Heart left ventricle (tissue), 16 donors: ENCODE measurements around the gene GGT6. TPM values are rescaled to one million over a fixed set of nuclear protein-coding genes. Genes with fewer than 3 reads are reported as not detected.

ENCODE experiments used
- ATAC-seq, 4 donors: fragments of 200-7000 bp; cut with Tn5 transposase; one replicate each; pipeline ENCODE4 v1.9.1; 2020 to 2022; ENCODE audit warnings: moderate library complexity in 4 of 4, mild to moderate bottlenecking in 3 of 4, moderate number of reproducible peaks in 1 of 4
- DNase-seq, 5 donors: peaks; one replicate each; pipeline ENCODE4 v3.0.0-alpha.2; 2020
- H3K27ac ChIP-seq, 12 donors: fragments of 200-600 bp; sonication (generic) in 4 of 12; one replicate each; pipeline versions ENCODE4 v1.5.0 to v1.8.0; 2016 to 2022; ENCODE audit warnings: mild to moderate bottlenecking in 2 of 12
- H3K27me3 ChIP-seq, 9 donors: fragments of 200-600 bp; sonication (generic) in 2 of 9; one replicate each; pipeline versions ENCODE4 v1.5.1 to v1.8.0; 2016 to 2022; ENCODE audit warnings: mild to moderate bottlenecking in 3 of 9
- H3K36me3 ChIP-seq, 9 donors: fragments of 200-600 bp; sonication (generic) in 2 of 9; one replicate each; pipeline versions ENCODE4 v1.5.0 to v1.8.0; 2018 to 2022; ENCODE audit warnings: mild to moderate bottlenecking in 2 of 9
- H3K4me1 ChIP-seq, 12 donors: fragments of 200-600 bp; sonication (generic) in 4 of 12; one replicate each; pipeline versions ENCODE4 v1.5.0 to v1.8.0; 2016 to 2022; ENCODE audit warnings: mild to moderate bottlenecking in 3 of 12
- H3K4me3 ChIP-seq, 12 donors: fragments of 200-600 bp; sonication (generic) in 4 of 12; one replicate each; pipeline versions ENCODE4 v1.5.0 to v1.8.0; 2017 to 2022; ENCODE audit warnings: mild to moderate bottlenecking in 9 of 12, moderate library complexity in 4 of 12
- H3K9me3 ChIP-seq, 12 donors: fragments of 200-600 bp; sonication (generic) in 4 of 12; one replicate each; pipeline versions ENCODE4 v1.5.0 to v1.8.0; 2016 to 2022; ENCODE audit warnings: mild to moderate bottlenecking in 1 of 12
- POLR2A ChIP-seq, 2 donors: fragments of 450-650 bp; IDR thresholded peaks; one replicate each; pipeline ENCODE4 v1.6.1; 2017; ENCODE audit warnings: antibody characterized with exemption in 2 of 2, mild to moderate bottlenecking in 2 of 2, moderate library complexity in 2 of 2
- WGBS, 4 donors: extraction: QIAGEN DNeasy Blood & Tissue Kit in 2 of 4; methylation state at CpG; one replicate each; pipeline versions ENCODE4 v1.1.5 to v1.1.7; 2013 to 2018; 5-methylcytosine and 5-hydroxymethylcytosine counted together
- intact Hi-C, 10 donors: fragments of 100-400 bp; cut with DNase I; formaldehyde crosslinking; loops; one replicate each; pipeline versions ENCODE4 v1.11.1 to v1.14.2; 2022
- polyA plus RNA-seq, 2 donors: library from polyadenylated mRNA; stranded (reverse); fragments of 200-250 nt; gene quantifications; one replicate each; pipeline ENCODE4 v1.2.3, GENCODE V29; 2013
- total RNA-seq, 9 donors: library from RNA; depleted of rRNA in 2 of 9; stranded (reverse); fragments of >200 nt in 2 of 9; fragmentation: NEBNext Ultra II Directional in 3 of 9; extraction: Animal tissue kit (Norgen Biotek cat#: 25700) in 3 of 9; gene quantifications; one replicate each; pipeline versions ENCODE4 v1.1.0 to v1.2.4, GENCODE V29; 2016 to 2023
- TF ChIP-seq, protein P1 (sequence below), 12 donors: fragments of 200-600 bp; sonication (generic) in 4 of 12; IDR thresholded peaks; one replicate each; pipeline versions ENCODE4 v1.5.0 to v1.8.0; 2018 to 2022; ENCODE audit warnings: antibody characterized with exemption in 12 of 12, mild to moderate bottlenecking in 5 of 12
- donor health status: ischemic (EF 13 %, LVEDD 7.1; RV severe dilation, severe dysfunction).
- donor health status: healthy with polysubstance abuse.
- donor health status: DM: no; HTN: yes; CAD: no.
- donor health status: DM: no; HTN: no; CAD: no.
- donor health status: ischemic (EF 25% LVEDD 6.9; RV normal size, moderate dysfunction).
- donor health status: ischemic (EF 25% LVEDD 5.7; RV mildly dilated, moderate dysfunction).
- donor health status: healthy.
- donor health status: DM: yes; HTN: yes; CAD: no.
- donor health status: ischemic (EF 35%, LVEDD 5.7; RV mildly dilated, moderate dysfunction).
- donor health status: nonischemic (EF 11% LVEDD 7.7; RV severe dilation, severe dysfunction).
- donor health status: DM: yes; HTN: yes; CAD: no.
- donor health status: PGD.
- donor health status: ischemic (EF 29% LVEDD 5.4; RV normal size, mild dysfunction).
- donor health status: nonischemic (EF 23%, LVEDD 6.1; RV moderate dilation, normal function).

The GGT6 gene
- total and polyA plus RNA-seq, 11 donors: not detected

DNA sequence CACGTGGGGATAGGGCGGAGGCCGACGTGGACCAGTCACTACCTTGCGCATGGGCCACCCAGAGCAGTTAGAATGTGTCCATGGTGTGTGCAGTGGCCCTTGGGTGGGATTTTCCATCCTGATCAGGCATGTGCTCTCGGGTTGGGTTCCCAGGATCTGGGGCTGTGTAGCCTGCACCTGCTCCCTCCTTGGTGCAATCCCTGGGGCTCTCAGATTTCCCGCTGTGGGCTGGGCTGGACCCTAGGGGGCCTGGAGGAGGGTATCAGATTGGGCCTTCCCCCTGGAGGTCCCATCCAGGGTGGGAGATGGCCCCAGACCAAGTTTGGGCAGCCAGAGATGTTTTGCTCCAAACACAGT lies 25.2 kb upstream of the GGT6 start:
- 83 to 90% (median 87%) methylated on average over 6 to 7 of the region's 7 CpGs for WGBS, 4 donors
- no peaks in the 10 kb centered on the region for H3K9me3 ChIP-seq
- H3K36me3 ChIP-seq: no peaks in the 10 kb centered on the region
- H3K4me3 ChIP-seq: peak overlapping the region in 7 of 12 donors; percentile 12 to 63 (median 58)
- TF ChIP-seq, protein P1, sequence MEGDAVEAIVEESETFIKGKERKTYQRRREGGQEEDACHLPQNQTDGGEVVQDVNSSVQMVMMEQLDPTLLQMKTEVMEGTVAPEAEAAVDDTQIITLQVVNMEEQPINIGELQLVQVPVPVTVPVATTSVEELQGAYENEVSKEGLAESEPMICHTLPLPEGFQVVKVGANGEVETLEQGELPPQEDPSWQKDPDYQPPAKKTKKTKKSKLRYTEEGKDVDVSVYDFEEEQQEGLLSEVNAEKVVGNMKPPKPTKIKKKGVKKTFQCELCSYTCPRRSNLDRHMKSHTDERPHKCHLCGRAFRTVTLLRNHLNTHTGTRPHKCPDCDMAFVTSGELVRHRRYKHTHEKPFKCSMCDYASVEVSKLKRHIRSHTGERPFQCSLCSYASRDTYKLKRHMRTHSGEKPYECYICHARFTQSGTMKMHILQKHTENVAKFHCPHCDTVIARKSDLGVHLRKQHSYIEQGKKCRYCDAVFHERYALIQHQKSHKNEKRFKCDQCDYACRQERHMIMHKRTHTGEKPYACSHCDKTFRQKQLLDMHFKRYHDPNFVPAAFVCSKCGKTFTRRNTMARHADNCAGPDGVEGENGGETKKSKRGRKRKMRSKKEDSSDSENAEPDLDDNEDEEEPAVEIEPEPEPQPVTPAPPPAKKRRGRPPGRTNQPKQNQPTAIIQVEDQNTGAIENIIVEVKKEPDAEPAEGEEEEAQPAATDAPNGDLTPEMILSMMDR (IDR thresholded peaks at IDR 0.05): no peak
- TF ChIP-seq POLR2A (IDR thresholded peaks at IDR 0.05): no peak
- intact Hi-C loops: loop anchor here in 1 of 10 donors (2.0 kb wide), 1 partner anchor 39 kb away; no protein-coding TSS in a partner anchor
- H3K4me1 ChIP-seq: peaks cover 0 to 81% (median 22%) of the 10 kb centered on the region in 12 donors
- ATAC-seq (no peak), DNase-seq (no peak)
- peaks cover 0 to 30% (median 10%) of the 10 kb centered on the region in 9 donors for H3K27me3 ChIP-seq
- peak overlapping the region in 4 of 12 donors; percentile 46 to 86 (median 78) for H3K27ac ChIP-seq

DNA sequence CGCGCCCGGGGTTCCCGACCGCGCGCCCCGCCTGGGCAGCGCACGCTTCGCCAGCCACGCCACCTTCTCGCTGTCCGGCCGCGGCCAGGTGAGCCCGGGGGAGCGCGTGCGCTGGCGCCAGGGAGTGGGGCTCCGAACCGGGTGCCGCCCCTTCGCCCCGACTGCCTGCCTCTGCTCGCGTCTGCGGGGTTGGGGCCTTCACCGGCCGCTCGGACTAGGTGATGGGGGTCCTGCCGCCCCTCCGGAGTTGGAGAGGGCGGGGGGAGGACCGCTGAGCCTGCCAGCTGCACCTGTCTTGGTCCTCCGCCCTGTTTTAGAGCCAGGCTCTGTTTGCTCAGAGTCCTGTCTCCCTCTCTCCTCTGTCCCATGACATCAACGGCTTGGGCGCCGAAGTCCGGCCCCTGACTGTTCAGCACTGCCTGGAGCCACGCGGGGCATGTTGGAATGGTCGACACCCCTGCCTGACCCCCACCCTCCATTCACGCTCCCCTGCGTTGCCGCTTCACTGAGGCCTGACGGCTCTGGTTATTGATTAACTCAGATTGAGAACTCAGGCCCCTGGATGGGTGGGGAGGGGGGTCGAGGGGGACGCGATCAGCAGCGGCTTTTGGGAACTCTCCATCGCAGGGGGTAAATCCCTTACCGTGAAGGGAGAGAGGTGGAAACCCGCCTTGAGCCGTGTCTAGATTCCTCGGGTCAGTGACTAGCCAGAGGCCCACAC lies 24.7 kb upstream of the GGT6 start:
- no peak for DNase-seq
- peaks cover 0 to 30% (median 10%) of the 10 kb centered on the region in 9 donors for H3K27me3 ChIP-seq
- no peak for ATAC-seq
- peak overlapping the region; percentile 53 to 72 (median 62) for H3K4me3 ChIP-seq
- intact Hi-C loops: loop anchor here in 1 of 10 donors (2.0 kb wide), 1 partner anchor 40 kb away; no protein-coding TSS in a partner anchor
- H3K27ac ChIP-seq: peak overlapping the region in 8 of 12 donors; percentile 46 to 86 (median 81)
- no peaks in the 10 kb centered on the region for H3K9me3 ChIP-seq
- TF ChIP-seq, protein P1 (IDR thresholded peaks at IDR 0.05): no peak
- no peak for TF ChIP-seq POLR2A (IDR thresholded peaks at IDR 0.05)
- WGBS, 4 donors: 31 to 51% (median 32%) methylated on average over 40 to 57 of the region's 57 CpGs
- no peaks in the 10 kb centered on the region for H3K36me3 ChIP-seq
- peaks cover 0 to 76% (median 22%) of the 10 kb centered on the region in 12 donors for H3K4me1 ChIP-seq

DNA sequence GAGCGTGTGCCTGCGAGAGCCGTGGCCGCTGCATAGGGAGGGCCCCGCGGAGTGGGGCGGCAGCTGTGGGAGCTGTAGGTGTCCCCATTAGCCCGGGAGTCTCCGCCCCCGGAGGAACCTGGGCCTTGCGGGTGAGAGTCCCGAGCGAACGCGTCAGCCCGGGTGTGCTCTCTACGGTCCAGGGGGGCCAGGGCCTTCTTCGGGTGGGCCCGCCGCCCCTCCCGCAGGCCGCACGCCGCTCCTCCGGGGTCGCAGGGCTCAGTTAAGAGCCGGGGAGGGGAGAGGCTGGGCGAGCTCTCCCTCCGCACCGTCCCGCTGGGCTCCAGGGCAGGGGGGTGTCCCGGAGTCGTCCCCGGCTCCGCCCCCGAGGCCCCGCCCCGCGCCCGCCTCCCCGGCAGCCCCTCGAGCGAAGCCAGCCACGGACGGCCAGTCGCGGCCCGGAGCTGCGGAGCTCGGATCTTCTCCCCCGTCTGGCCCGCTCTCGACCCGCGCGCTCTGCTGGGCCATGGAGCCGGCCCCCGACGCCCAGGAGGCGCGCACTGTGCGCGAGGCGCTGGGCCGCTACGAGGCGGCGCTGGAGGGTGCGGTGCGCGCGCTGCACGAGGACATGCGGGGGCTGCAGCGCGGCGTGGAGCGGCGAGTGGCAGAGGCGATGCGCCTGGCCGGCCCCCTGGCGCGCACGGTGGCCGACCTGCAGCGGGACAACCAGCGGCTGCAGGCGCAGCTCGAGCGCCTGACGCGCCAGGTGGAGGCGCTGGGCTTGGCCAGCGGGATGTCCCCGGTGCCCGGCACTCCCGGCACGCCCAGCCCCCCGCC lies 23.9 kb upstream of the GGT6 start, which contains the start of gene SMTNL2:
SMTNL2 (plus strand) TSS at position 429 of the 816 bp plus-strand sequence; CDS start at position 506, 77 bp downstream.
- Histone ChIP-seq H3K4me1 (peaks cover 0 to 73% (median 22%) of the 10 kb centered on the region in 12 donors), H3K27me3 (peaks cover 0 to 30% (median 10%) of the 10 kb centered on the region in 9 donors), H3K4me3 (peak within 1 kb of the TSS; percentile 53 to 72 (median 62)), H3K36me3 (no peaks in the 10 kb centered on the region), H3K9me3 (no peaks in the 10 kb centered on the region), H3K27ac (peak within 1 kb of the TSS; percentile 56 to 86 (median 74))
- DNase-seq: peak in 4 of 5 donors; percentile 64 to 84 (median 82)
- intact Hi-C loops: loop anchor here in 1 of 10 donors (2.0 kb wide), 1 partner anchor 40 kb away; no protein-coding TSS in a partner anchor
- TF ChIP-seq, protein P1 (IDR thresholded peaks at IDR 0.05): peak in 3 of 12 donors; percentile 4 to 27 (median 5)
- TF ChIP-seq POLR2A (IDR thresholded peaks at IDR 0.05): peak in 1 of 2 donors; percentile 78
- WGBS, 4 donors: 0 to 1% (median 0%) methylated on average over 9 to 100 of the region's 100 CpGs
- peak; percentile 8 to 79 (median 68) for ATAC-seq
